Mesodermal cell (in vitro differentiated cells): ENCODE results near the gene TNRC18.

Experiments used
- H3K27ac ChIP-seq: 2 replicates; pipeline ENCODE4 v1.7.0; 2013; ENCODE audit warnings: mild to moderate bottlenecking, low read depth, low read length, moderate library complexity; ENCODE audit not compliant: severe bottlenecking
- H3K36me3 ChIP-seq: 2 replicates; pipeline ENCODE4 v1.7.1; 2013; ENCODE audit warnings: mild to moderate bottlenecking, low read length, moderate library complexity; ENCODE audit not compliant: control insufficient read depth, insufficient read depth
- H3K4me1 ChIP-seq: one replicate; pipeline ENCODE4 v1.7.1; 2013; ENCODE audit warnings: mild to moderate bottlenecking, low read length; ENCODE audit not compliant: insufficient read depth, control insufficient read depth, poor library complexity, severe bottlenecking
- H3K4me3 ChIP-seq: 2 replicates; pipeline ENCODE4 v1.7.0; 2013; ENCODE audit warnings: low read length, control low read depth, mild to moderate bottlenecking; ENCODE audit not compliant: insufficient read depth, poor library complexity, severe bottlenecking; ENCODE audit errors: extremely low read depth
- H3K9me3 ChIP-seq: 2 replicates; pipeline ENCODE4 v1.7.1; 2013; ENCODE audit warnings: mild to moderate bottlenecking, low read length, moderate library complexity; ENCODE audit not compliant: control insufficient read depth
- WGBS, 2 experiments: methylation state at CpG; one replicate each; pipeline ENCODE4 v1.1.5; 2013; ENCODE audit warnings: missing lambda C conversion rate in 2 of 2; ENCODE audit not compliant: insufficient coverage in 2 of 2; 5-methylcytosine and 5-hydroxymethylcytosine counted together

Gene TNRC18

DNA sequence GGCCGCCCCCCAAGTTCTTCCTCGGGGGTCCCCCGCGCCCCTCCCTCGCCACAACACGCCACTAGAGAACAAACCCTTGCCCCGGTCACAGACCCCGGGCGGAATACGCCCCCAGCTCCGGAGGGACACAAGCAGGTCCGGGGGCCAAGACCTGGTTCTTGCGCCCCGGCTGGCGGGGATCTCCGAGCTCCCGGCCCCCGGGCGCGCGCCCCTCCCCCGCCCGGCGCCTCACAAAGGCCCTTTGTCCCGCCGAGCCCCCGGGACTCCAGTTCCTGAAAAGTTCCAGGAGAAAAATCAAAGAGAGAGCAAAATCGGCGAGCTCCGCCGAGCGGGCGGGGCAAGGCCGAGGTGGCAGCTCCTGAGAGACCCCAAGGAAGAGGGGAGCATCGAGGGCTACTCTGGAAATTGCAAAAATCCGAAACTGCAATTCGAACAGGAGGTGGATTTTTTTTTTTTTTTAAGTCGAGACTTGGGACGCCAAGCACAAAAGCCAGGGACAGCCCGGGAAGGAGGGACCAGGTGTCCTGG is 4.0 kb downstream of the TNRC18 start:
- Histone ChIP-seq H3K9me3 (no peaks in the 10 kb centered on the region), H3K4me3 (peak overlapping the region; percentile 92), H3K27ac (peak overlapping the region; percentile 96), H3K4me1 (peaks cover 25% of the 10 kb centered on the region), H3K36me3 (peaks cover 19% of the 10 kb centered on the region)
- WGBS, 2 experiments: 1% methylated on average over 27 to 35 of the region's 40 CpGs

- Histone ChIP-seq H3K4me3 (peak overlapping the region; percentile 92), H3K36me3 (peaks cover 19% of the 10 kb centered on the region), H3K4me1 (peaks cover 27% of the 10 kb centered on the region), H3K9me3 (no peaks in the 10 kb centered on the region), H3K27ac (peak overlapping the region; percentile 96)
- 0 to 4% methylated on average over 4 to 6 of the region's 6 CpGs for WGBS, 2 experiments
These were observed 5.4 kb downstream of the TNRC18 start for GRCh38 chr7:5418285-5418582.

DNA sequence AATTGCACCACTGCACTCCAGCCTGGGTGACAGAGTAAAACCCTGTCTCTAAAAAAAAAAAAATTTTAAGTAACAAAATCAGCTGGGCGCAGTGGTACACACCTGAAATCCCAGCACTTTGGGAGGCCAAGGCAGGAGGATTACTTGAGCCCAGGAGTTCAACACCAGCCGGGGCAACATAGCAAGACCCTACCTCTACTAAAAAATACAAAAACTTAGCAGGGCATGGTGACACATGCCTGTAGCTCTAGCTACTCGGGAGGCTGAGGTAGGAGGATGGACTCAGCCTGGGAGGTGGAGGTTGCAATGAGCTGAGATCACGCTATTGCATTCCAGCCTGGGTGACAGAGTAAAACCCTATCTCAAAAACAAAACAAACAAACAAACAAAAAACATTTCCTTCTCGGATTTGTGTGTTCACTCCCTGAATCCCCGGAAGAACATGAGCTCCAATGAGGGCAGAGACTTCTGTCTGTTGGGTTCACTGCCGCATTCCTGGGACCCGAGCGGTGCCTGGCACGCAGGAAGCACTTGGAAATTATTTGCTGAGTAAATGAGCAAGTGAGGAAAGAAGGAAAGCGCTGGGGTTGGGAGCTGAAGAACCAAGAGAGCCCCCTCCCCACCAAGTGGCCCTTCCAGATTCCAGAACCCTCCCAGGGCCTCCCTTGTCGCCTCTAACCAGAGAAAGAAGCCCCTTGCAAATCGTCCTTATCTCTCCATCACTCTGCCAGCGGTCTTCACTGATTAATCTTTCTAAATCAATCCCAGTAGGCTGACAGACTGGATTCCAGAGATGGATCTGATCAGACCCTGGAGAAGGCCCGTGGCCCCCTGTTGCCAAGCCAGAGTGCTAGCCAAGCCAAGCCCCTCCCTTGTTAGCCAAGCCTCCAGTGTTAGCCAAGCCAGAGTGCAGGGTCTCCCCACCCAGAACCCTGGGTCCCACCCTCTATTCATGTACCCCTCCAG is 6.2 kb downstream of the TNRC18 start:
- peaks cover 33% of the 10 kb centered on the region for H3K4me1 ChIP-seq
- no peaks in the 10 kb centered on the region for H3K9me3 ChIP-seq
- WGBS, 2 experiments: 52 to 60% methylated on average over 9 to 10 of the region's 15 CpGs
- H3K27ac ChIP-seq: peak overlapping the region; percentile 96
- peak overlapping the region; percentile 92 for H3K4me3 ChIP-seq
- H3K36me3 ChIP-seq: peaks cover 24% of the 10 kb centered on the region

GRCh38 chr7:5414916-5415315 is 8.7 kb downstream of the TNRC18 start:
- Histone ChIP-seq H3K4me3 (no peak overlapping the region), H3K9me3 (peaks cover 7% of the 10 kb centered on the region), H3K27ac (peak overlapping the region; percentile 87), H3K36me3 (peaks cover 37% of the 10 kb centered on the region), H3K4me1 (peaks cover 37% of the 10 kb centered on the region)
- 73 to 81% methylated on average over 1 to 3 of the region's 4 CpGs for WGBS, 2 experiments

GRCh38 chr7:5413449-5413786 is 10.2 kb downstream of the TNRC18 start:
- Histone ChIP-seq H3K36me3 (peaks cover 37% of the 10 kb centered on the region), H3K4me3 (no peak overlapping the region), H3K27ac (peak overlapping the region; percentile 64), H3K9me3 (peaks cover 7% of the 10 kb centered on the region), H3K4me1 (peaks cover 39% of the 10 kb centered on the region)
- 73 to 77% methylated on average over 6 of the region's 6 CpGs for WGBS, 2 experiments

GRCh38 chr7:5408777-5409176 is 14.9 kb downstream of the TNRC18 start:
- Histone ChIP-seq H3K36me3 (peaks cover 59% of the 10 kb centered on the region), H3K4me1 (peaks cover 31% of the 10 kb centered on the region), H3K27ac (peak overlapping the region; percentile 19), H3K9me3 (peaks cover 7% of the 10 kb centered on the region), H3K4me3 (no peak overlapping the region)
- WGBS, 2 experiments: 65 to 81% methylated on average over 2 to 3 of the region's 4 CpGs

- Histone ChIP-seq H3K27ac (peak overlapping the region; percentile 49), H3K36me3 (peaks cover 64% of the 10 kb centered on the region), H3K4me1 (peaks cover 24% of the 10 kb centered on the region), H3K9me3 (peaks cover 7% of the 10 kb centered on the region), H3K4me3 (no peak overlapping the region)
- WGBS, 2 experiments: 56 to 67% methylated on average over 14 to 19 of the region's 24 CpGs
These were observed 16.4 kb downstream of the TNRC18 start for GRCh38 chr7:5406957-5407945.

DNA sequence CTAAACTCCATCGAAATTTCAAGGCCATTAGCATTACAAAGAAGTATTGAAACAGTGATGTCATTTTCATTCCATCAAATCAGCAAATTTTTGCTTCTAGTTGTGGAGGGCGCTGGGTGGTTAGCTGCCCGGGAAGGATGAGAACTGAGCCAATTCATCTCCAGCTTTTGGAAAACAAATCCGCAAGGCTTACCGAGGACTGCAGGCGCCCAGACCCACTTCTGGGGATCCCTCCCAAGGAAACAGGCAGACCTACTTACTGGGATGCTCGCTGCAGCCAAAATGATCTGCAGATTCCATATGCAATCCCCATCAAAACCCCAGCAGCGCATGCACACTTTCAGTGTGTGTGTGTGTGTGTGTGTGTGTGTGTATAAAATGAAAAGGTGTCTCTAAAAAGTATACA is 19.2 kb downstream of the TNRC18 start:
- no peak overlapping the region for H3K4me3 ChIP-seq
- no peak overlapping the region for H3K27ac ChIP-seq
- peaks cover 17% of the 10 kb centered on the region for H3K4me1 ChIP-seq
- WGBS, 2 experiments: 84 to 98% methylated on average over 6 of the region's 8 CpGs
- H3K36me3 ChIP-seq: peaks cover 50% of the 10 kb centered on the region
- H3K9me3 ChIP-seq: no peaks in the 10 kb centered on the region

GRCh38 chr7:5403442-5403841 is 20.2 kb downstream of the TNRC18 start:
- peaks cover 52% of the 10 kb centered on the region for H3K36me3 ChIP-seq
- peaks cover 9% of the 10 kb centered on the region for H3K4me1 ChIP-seq
- WGBS, 2 experiments: 90 to 94% methylated on average over 5 to 6 of the region's 6 CpGs
- no peak overlapping the region for H3K27ac ChIP-seq
- H3K4me3 ChIP-seq: no peak overlapping the region
- no peaks in the 10 kb centered on the region for H3K9me3 ChIP-seq

- peaks cover 41% of the 10 kb centered on the region for H3K36me3 ChIP-seq
- 90 to 91% methylated on average over 7 of the region's 7 CpGs for WGBS, 2 experiments
- H3K27ac ChIP-seq: no peak overlapping the region
- no peaks in the 10 kb centered on the region for H3K4me1 ChIP-seq
- no peaks in the 10 kb centered on the region for H3K9me3 ChIP-seq
- H3K4me3 ChIP-seq: no peak overlapping the region
These were observed 25.9 kb downstream of the TNRC18 start for GRCh38 chr7:5397736-5398135.
